Activated effector memory CD4-positive, alpha-beta T cell treated with anti-CD3 and anti-CD28 coated beads, Interleukin-2, amount 50 U/mL, for 16 hours (primary cell): ENCODE results near the gene ULK4.
A peak's percentile ranks its signal among the peaks of the same experiment; 100 is the strongest.

Experiments
- DNase-seq: peaks from one replicate; pipeline ENCODE4 v3.0.0-alpha.2; 2020

The ULK4 gene

GRCh38 chr3:41204369-41204768, 757.5 kb downstream of the ULK4 start:
- DNase-seq, result no peak

DNA sequence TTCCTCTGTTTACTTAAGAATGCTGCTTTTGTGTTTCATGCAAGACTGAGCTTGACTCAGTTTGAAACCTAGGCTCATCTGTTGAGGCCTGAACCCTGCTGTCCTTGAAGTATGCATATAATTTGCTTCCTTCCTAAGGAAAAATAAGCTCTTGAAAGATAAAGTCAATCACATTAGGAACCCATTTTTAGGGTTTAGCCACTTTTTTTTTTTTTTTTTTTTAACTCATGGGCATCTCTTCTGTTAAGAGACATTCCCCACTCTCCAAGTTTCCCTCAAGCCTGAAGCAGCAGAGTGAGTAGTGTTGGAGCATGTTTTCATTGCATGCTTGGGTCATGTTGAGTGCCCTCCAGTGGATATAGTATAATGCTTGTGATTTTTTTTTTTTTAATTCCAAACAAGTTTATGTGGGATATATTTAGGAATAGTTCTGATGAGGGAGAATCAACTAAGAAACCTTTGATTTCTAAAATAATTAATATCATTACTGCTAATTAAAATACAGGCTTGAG, 759.0 kb downstream of the ULK4 start:
- no peak for DNase-seq

GRCh38 chr3:41202075-41202833, 759.6 kb downstream of the ULK4 start:
- no peak for DNase-seq

DNA sequence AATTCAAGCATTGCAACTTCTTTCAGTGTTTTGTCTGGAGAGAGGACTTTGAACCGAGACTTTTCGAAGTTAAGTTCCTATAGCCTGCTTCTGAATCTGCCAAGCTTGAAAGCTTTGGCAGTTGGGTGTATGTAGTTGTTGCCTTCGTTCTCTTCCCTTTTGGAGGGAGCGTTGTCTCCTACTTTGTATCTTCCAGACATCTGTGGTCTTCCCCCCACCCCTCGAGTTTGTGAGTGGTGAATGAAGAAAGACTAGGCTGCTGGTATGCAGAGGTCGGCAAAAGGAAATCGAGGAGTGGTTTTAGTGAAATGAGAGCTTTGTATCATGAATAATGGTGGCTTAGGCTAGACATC, 761.3 kb downstream of the ULK4 start:
- DNase-seq, result no peak

DNA sequence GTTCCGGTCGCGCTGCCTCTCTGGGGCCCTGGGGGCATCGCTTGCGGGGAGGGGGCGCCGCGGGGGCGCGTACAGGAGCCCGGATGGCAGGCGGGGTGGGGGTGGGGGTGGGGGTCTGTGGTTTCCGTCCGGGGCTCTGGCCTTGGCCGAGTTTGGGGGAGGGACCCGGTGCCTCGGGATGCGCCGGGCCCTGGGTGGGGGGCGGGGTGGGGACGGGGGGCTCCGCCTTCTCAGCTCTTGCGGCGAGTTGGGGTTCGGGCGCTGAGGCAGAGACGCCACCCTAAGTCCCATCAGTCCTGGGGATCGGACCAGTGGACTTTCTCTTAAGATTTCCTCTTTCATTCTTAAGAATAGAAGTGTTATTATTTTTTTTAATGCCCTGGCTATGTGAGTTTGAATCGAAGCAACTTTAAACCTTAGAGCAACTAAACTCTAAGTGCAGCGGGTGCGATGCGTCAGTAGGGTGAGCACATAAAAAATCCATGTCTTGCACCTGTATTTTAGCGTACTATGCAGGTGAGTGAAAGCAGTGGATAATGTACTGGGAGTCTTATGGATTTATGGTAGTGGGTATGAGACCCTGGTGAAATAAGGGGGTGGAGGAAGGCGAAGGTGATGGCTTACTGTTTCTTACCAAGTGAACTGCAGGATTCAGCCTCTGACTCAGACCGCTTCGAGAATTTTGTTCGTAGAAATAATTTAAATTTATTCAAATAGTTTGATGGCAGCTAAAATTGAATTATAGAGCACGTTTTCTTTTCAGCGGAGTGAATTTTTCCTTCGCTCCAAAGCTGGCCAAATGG, 761.8 kb downstream of the ULK4 start:
- peak; percentile 81 for DNase-seq

DNA sequence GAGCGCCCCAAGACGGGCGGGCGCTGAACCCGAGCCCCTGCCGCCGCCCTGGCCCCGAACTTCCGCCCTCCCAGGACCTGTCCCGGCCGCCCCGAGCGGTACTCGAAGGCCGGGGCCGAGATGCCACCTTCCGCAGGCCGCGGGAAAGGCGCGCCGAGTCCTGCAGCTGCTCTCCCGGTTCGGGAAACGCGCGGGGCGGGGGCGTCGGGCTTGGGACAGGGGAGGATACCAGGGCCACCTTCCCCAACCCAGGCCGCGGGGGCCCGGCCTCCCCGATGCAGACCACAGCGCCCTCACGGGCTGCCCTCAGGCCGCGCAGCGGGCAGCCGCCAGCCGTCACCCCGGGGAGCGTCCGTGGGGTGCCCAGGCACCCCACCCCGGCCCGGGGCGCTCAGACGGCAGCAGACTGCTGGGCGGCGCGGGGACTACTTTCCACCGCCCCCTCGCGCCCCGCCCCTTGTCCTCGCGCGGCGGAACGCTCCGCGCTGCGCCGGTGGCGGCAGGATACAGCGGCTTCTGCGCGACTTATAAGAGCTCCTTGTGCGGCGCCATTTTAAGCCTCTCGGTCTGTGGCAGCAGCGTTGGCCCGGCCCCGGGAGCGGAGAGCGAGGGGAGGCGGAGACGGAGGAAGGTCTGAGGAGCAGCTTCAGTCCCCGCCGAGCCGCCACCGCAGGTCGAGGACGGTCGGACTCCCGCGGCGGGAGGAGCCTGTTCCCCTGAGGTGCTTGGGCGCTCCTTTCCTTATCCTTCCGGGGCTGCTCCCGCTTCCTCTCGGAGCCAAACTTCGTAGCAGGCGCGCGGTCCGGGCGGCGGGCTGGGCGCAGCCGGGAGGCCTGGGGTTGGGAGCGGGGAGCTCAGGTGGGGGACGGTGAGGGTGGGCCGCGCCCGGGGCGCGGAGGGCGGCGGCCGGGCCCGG, 762.7 kb downstream of the ULK4 start, which contains the start of gene CTNNB1:
CTNNB1 (plus strand) TSS at position 556 of the 916 bp plus-strand sequence. CDS start 24,564 bp downstream, outside the sequence.
- DNase-seq, result peak; percentile 96

GRCh38 chr3:41198526-41198925, 763.4 kb downstream of the ULK4 start:
- DNase-seq, result peak; percentile 74

GRCh38 chr3:41198046-41198445, 763.9 kb downstream of the ULK4 start:
- no peak for DNase-seq
